GM13976 (cell line): ENCODE results near the gene TNS3.

Experiments
- DNase-seq: peaks from one replicate; pipeline ENCODE4 v3.0.0; 2012; ENCODE audit warnings: low spot score
- CTCF ChIP-seq: IDR thresholded peaks from 2 replicates; pipeline ENCODE4 v1.5.1; 2012; ENCODE audit warnings: borderline replicate concordance, mild to moderate bottlenecking; ENCODE audit not compliant: insufficient read depth; ENCODE audit errors: extremely low read depth, missing control alignments, control extremely low read depth
- in situ Hi-C: fragments of 300-500 bp; cut with MboI; formaldehyde crosslinking; loops from one replicate; pipeline ENCODE4 v1.12.0; 2022; ENCODE audit warnings: low sequenced_read_pairs, mixed read lengths, inconsistent platforms; ENCODE audit not compliant: unreplicated experiment

The TNS3 gene

GRCh38 chr7:47553309-47553708, 28.6 kb downstream of the TNS3 start:
- DNase-seq, result no peak
- in situ Hi-C loops, result no loop called here
- no peak for TF ChIP-seq CTCF

- peak; percentile 69 for DNase-seq
- in situ Hi-C loops, result no loop called here
- no peak for TF ChIP-seq CTCF
Measured at GRCh38 chr7:47552621-47553020, 29.3 kb downstream of the TNS3 start.

- in situ Hi-C loops, result no loop called here
- no peak for DNase-seq
- no peak for TF ChIP-seq CTCF
Measured at GRCh38 chr7:47551668-47552440, 30.1 kb downstream of the TNS3 start.

- in situ Hi-C loops, result no loop called here
- TF ChIP-seq CTCF, result no peak
- DNase-seq, result no peak
Measured at GRCh38 chr7:47550788-47551470, 31.0 kb downstream of the TNS3 start.

GRCh38 chr7:47549916-47550315, 32.0 kb downstream of the TNS3 start:
- TF ChIP-seq CTCF, result no peak
- in situ Hi-C loops, result no loop called here
- no peak for DNase-seq

GRCh38 chr7:47549397-47549796, 32.5 kb downstream of the TNS3 start:
- in situ Hi-C loops, result no loop called here
- DNase-seq, result no peak
- no peak for TF ChIP-seq CTCF
